ENCODE data around the gene SNRPB2.

DNA sequence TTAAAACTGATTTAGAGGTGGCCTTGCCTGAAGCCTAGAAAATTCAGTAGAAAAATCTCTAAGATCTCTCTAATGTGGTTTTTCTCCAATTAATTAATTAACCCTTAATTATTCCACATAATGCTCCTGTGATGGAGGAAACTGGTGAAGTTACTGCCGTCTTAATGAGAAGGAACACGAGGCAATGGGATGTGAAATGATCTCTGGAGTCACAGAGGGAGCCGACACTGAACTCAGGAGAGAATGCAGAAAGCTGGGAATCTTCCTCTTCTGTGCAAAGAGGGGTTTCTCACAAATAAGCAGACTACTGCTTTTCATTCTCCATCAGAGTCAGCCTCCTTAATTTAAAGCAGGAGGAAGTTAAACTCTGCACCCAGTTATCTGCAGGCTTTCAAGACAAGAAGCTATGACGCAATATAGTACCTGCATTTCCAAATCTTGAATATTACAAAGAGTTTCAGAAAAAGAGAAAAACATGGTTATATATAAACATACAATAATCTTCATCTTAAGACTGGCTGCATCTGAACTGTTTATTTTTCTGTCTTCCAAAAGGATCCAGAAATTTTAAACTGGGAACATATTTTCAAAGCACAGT, 18.1 kb upstream of the SNRPB2 start:
- no peak for TF ChIP-seq POLR2A (IDR thresholded peaks at IDR 0.05)
- TF ChIP-seq, protein P1, sequence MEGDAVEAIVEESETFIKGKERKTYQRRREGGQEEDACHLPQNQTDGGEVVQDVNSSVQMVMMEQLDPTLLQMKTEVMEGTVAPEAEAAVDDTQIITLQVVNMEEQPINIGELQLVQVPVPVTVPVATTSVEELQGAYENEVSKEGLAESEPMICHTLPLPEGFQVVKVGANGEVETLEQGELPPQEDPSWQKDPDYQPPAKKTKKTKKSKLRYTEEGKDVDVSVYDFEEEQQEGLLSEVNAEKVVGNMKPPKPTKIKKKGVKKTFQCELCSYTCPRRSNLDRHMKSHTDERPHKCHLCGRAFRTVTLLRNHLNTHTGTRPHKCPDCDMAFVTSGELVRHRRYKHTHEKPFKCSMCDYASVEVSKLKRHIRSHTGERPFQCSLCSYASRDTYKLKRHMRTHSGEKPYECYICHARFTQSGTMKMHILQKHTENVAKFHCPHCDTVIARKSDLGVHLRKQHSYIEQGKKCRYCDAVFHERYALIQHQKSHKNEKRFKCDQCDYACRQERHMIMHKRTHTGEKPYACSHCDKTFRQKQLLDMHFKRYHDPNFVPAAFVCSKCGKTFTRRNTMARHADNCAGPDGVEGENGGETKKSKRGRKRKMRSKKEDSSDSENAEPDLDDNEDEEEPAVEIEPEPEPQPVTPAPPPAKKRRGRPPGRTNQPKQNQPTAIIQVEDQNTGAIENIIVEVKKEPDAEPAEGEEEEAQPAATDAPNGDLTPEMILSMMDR (IDR thresholded peaks at IDR 0.05), result no peak
